ENCODE data around the gene TSNAXIP1. TPM values are rescaled to one million over a fixed set of nuclear protein-coding genes. Genes with fewer than 3 reads are reported as not detected.
"Not testable (repeated sequence)": the region's sequence is repeated elsewhere in the genome, so short reads cannot be mapped to it uniquely, and the experiment has no call there.

The TSNAXIP1 gene
- total RNA-seq, 1 donor from 2014 or later: 2.8 TPM

DNA sequence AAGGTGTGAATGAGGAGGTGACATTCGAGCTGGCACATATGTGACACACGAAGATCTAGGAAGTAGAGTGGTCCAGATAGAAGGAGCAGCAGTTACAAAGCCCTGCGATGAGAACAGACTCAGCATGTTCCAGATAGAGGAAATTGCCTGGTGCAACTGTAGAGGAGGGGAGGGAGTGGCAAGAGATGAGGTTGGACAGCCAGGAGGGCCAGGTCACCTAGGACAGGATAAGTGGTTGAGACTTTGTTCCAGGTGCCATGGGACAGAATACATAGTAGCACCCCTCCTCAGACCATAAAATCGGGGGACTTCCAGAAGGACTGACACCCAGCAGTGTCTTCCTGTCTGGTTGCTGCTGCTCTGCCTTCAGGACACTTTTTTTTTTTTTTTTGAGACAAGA is 51.8 kb downstream of the TSNAXIP1 start:
- H3K4me1 Mint-ChIP-seq (ENCODE audit: unreplicated experiment): peaks cover 22% of the 10 kb centered on the region
- no peak overlapping the region for H3K4me3 Mint-ChIP-seq (ENCODE audit: unreplicated experiment)
- peaks cover 7% of the 10 kb centered on the region for H3K27me3 Mint-ChIP-seq (ENCODE audit: unreplicated experiment)
- peaks cover 8% of the 10 kb centered on the region for H3K36me3 Mint-ChIP-seq (ENCODE audit: low read depth, unreplicated experiment)
- TF ChIP-seq, protein P1, sequence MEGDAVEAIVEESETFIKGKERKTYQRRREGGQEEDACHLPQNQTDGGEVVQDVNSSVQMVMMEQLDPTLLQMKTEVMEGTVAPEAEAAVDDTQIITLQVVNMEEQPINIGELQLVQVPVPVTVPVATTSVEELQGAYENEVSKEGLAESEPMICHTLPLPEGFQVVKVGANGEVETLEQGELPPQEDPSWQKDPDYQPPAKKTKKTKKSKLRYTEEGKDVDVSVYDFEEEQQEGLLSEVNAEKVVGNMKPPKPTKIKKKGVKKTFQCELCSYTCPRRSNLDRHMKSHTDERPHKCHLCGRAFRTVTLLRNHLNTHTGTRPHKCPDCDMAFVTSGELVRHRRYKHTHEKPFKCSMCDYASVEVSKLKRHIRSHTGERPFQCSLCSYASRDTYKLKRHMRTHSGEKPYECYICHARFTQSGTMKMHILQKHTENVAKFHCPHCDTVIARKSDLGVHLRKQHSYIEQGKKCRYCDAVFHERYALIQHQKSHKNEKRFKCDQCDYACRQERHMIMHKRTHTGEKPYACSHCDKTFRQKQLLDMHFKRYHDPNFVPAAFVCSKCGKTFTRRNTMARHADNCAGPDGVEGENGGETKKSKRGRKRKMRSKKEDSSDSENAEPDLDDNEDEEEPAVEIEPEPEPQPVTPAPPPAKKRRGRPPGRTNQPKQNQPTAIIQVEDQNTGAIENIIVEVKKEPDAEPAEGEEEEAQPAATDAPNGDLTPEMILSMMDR (IDR thresholded peaks at IDR 0.05; ENCODE audit: unreplicated experiment): no peak
- peak overlapping the region; percentile 84 for H3K27ac Mint-ChIP-seq (ENCODE audit: unreplicated experiment)
- no peaks in the 10 kb centered on the region for H3K9me3 Mint-ChIP-seq (ENCODE audit: unreplicated experiment)
- no peak for DNase-seq (ENCODE audit: low spot score)

DNA sequence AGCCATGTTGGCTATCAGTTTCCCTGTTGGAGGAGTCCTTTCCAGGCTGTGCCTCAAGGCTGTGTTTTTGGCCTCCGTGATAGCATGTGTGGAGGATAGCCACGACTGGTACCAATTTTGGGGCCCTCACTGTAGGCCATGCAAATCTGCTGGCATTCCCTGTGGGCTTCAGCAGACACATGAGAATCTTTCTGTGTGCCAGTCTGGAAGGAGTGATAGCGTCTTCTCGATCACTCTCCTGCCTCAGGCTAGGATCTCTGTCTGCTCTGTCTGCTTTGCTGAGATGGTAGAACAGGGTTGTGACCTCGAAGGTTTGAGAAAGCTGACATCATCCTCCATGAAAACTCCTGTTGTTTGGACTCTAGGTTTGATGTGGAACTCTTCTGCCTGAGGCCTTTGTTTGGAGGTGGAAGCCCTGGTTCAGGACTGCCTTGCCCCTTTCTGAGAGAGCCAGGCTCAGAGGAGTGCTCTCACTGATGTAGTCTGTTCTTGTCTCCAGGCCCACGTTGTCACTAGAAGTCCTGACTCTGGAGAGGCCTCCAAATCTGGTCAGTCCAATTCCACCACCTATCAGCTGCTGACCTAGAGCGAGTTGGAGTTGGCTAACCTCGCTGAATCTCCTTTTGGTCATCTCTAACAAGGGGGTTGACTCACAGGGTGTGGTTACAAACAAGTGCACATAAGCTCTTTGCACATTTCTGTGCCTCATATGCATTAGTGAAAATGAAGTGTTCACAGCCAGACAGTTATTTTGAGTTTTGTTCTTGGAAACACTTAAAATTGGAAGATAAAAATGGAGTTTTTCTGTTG is 54.1 kb downstream of the TSNAXIP1 start:
- TF ChIP-seq, protein P1 (IDR thresholded peaks at IDR 0.05; ENCODE audit: unreplicated experiment): no peak
- H3K9me3 Mint-ChIP-seq (ENCODE audit: unreplicated experiment): no peaks in the 10 kb centered on the region
- H3K4me3 Mint-ChIP-seq (ENCODE audit: unreplicated experiment): no peak overlapping the region
- H3K27me3 Mint-ChIP-seq (ENCODE audit: unreplicated experiment): peaks cover 7% of the 10 kb centered on the region
- no peak for DNase-seq (ENCODE audit: low spot score)
- peaks cover 8% of the 10 kb centered on the region for H3K4me1 Mint-ChIP-seq (ENCODE audit: unreplicated experiment)
- H3K27ac Mint-ChIP-seq (ENCODE audit: unreplicated experiment): peak overlapping the region; percentile 24
- peaks cover 8% of the 10 kb centered on the region for H3K36me3 Mint-ChIP-seq (ENCODE audit: low read depth, unreplicated experiment)

DNA sequence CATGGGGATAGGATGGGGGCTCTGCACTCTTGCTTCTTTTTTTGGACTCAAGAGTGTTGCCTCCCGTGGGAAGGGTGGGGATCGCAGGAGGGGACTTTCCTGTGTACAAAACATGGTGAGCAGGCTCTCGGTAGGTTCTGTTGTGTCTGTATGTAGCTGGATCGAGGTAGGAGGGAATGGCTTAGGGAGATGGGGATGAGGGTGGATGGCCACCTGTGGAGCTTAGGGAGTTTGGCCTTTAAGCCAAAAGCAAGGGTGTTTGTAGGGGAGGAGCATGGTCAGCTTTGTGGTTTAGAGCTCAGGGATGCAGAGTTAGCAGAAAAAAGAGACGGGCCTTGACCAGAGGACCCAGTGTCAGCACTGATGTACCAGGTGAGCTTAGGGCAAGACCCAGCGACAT is 55.2 kb downstream of the TSNAXIP1 start:
- Mint-ChIP-seq H3K36me3 (ENCODE audit: low read depth, unreplicated experiment) (peaks cover 8% of the 10 kb centered on the region), H3K27me3 (ENCODE audit: unreplicated experiment) (peaks cover 7% of the 10 kb centered on the region), H3K4me1 (ENCODE audit: unreplicated experiment) (peaks cover 7% of the 10 kb centered on the region), H3K4me3 (ENCODE audit: unreplicated experiment) (no peak overlapping the region), H3K27ac (ENCODE audit: unreplicated experiment) (peak overlapping the region; percentile 58), H3K9me3 (ENCODE audit: unreplicated experiment) (no peaks in the 10 kb centered on the region)
- DNase-seq (ENCODE audit: low spot score): no peak
- TF ChIP-seq, protein P1 (IDR thresholded peaks at IDR 0.05; ENCODE audit: unreplicated experiment): no peak

DNA sequence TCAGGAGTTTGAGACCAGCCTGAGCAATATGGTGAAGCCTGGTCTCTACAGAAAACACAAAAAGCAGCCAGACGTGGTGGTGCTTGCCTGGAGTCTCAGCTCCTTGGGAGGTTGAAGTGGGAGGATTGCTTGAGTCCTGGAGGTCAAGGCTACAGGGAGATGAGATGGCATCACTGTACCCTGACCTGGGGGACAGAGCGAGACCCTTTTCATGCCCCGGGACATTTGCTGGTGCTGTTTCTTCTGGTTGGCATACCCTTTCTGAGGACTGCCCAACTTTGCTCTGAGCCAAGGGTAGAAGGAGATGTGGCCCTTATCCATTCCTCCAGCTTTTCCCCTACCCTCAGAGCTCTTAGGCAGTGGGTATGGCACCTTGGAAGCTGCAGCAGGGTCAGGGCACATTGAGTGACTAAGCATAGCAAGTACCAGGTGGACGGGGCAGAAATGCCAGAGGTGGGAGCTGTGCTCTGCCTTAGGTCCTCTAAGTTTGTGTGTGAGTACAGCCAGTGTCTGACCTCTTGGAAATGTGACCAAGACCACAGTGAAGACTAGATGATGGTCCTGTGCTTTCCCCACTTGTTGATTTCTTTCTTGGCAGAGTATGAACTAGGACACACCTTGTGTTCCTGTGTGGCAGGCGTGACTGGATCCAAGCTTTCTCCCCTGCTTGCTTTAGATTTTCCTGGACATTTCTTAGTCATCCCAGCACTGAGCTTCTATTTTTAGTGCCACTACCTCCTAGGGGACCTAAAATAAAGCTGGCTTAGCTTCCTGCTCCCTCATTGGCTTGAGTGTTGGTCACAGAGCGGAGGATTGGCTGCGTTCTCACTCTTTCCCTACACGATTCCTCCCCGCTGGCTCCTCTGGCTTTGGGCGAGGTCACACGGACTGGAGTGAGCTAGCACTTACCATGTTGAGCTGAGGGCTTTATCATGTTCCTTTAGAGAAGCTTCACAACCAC is 56.2 kb downstream of the TSNAXIP1 start:
- TF ChIP-seq, protein P1 (IDR thresholded peaks at IDR 0.05; ENCODE audit: unreplicated experiment): no peak
- peaks cover 8% of the 10 kb centered on the region for H3K36me3 Mint-ChIP-seq (ENCODE audit: low read depth, unreplicated experiment)
- H3K27me3 Mint-ChIP-seq (ENCODE audit: unreplicated experiment): peaks cover 6% of the 10 kb centered on the region
- H3K9me3 Mint-ChIP-seq (ENCODE audit: unreplicated experiment): no peaks in the 10 kb centered on the region
- H3K27ac Mint-ChIP-seq (ENCODE audit: unreplicated experiment): peak overlapping the region; percentile 72
- H3K4me3 Mint-ChIP-seq (ENCODE audit: unreplicated experiment): no peak overlapping the region
- peaks cover 3% of the 10 kb centered on the region for H3K4me1 Mint-ChIP-seq (ENCODE audit: unreplicated experiment)
- DNase-seq (ENCODE audit: low spot score): no peak

DNA sequence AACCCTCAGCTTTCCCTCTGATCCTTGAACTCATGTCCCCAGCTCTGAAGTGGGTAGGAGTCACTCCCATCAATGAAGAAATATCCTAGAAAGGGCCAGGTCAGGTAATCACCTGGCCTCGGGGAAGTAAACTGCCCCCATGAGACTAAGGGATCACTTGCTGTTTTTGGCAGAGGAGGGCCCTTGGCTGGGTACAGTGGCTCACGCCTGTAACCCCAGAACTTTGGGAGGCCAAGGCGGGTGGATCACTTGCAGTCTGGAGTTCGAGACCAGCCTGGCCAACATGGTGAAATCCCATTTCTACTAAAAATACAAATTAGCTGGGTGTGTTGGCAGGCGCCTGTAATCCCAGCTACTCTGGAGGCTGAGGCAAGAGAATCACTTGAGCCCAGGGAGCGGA is 57.4 kb downstream of the TSNAXIP1 start:
- H3K4me1 Mint-ChIP-seq (ENCODE audit: unreplicated experiment); H3K9me3 Mint-ChIP-seq (ENCODE audit: unreplicated experiment); H3K27me3 Mint-ChIP-seq (ENCODE audit: unreplicated experiment); H3K36me3 Mint-ChIP-seq (ENCODE audit: low read depth, unreplicated experiment); H3K27ac Mint-ChIP-seq (ENCODE audit: unreplicated experiment); H3K4me3 Mint-ChIP-seq (ENCODE audit: unreplicated experiment); DNase-seq (ENCODE audit: low spot score): not testable (repeated sequence)

Measured in endothelial cell (in vitro differentiated cells).